ENCODE data around the gene CERS1. TPM values are rescaled to one million over a fixed set of nuclear protein-coding genes. Genes with fewer than 3 reads are reported as not detected.

CERS1 gene
- total and polyA plus RNA-seq, 2 donors (not counting 3 experiments of a cell fraction or from before 2014, with no cell fraction given), result 4.0 to 8.5 TPM

DNA sequence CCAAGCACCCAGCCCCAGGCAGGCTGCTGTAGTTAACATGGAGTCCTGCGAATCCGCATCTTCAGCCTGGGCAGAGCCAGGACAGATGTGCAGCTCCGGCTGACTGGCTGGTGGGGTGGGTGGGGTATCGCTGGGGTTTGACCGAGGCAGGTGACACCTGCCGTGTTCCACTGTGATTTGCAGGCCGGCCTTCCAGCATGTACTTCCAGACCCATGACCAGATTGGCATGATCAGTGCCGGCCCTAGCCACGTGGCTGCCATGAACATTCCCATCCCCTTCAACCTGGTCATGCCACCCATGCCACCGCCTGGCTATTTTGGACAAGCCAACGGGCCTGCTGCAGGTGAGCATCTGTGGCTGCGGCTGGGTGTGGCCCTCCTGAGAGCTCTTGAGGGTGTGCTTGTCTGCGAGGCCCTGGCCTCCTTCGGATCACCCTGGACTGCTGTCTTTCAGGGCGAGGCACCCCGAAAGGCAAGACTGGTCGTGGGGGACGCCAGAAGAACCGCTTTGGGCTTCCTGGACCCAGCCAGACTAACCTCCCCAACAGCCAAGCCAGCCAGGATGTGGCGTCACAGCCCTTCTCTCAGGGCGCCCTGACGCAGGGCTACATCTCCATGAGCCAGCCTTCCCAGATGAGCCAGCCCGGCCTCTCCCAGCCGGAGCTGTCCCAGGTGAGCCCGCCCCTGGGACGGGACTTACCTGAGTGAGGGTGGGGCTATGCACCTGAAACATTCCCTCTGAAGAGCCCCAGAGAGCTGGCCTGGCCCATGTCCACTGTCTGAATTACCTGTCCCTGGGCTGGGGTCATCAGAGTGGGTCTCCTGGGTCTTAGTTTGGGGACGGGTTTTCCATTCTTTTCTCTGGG lies 30.6 kb downstream of the CERS1 start:
- no peaks in the 10 kb centered on the region for H3K9me3 ChIP-seq (replicated peaks; ENCODE audit: control insufficient read depth, insufficient read depth, low read length)
- FAIRE-seq, result no peak
- H3K9ac ChIP-seq (replicated peaks; ENCODE audit: extremely low read depth, insufficient read depth, low read length), result no peak overlapping the region
- H3K4me3 ChIP-seq (replicated peaks in 1 of 3; ENCODE audit: insufficient read depth in 1 of 3, low read depth in 1 of 3, low read length in 3 of 3), result no peak overlapping the region
- peaks cover 4 to 7% of the 10 kb centered on the region in 2 experiments for H3K27me3 ChIP-seq (ENCODE audit: control insufficient read depth in 2 of 2, insufficient read depth in 2 of 2, low read length in 2 of 2)
- intact Hi-C loops (cut with micrococcal nuclease), result loop anchor here (5.0 to 10.0 kb wide), 2 partner anchors 49 to 122 kb away; partner anchors contain the start of genes COPE and DDX49
- no TSS peak for BruUV-seq (replicated peaks)
- POLR2A ChIA-PET, result no interaction called here
- peaks cover 1% of the 10 kb centered on the region for H3K4me1 ChIP-seq (ENCODE audit: control insufficient read depth, extremely low read depth, insufficient read depth, low read length)
- CTCF ChIA-PET, result interaction anchor here (1.4 to 4.9 kb wide), 4 partner anchors 11 to 414 kb away, joined by 4 to 32 read pairs (median 6); no protein-coding TSS in a partner anchor
- dilution Hi-C loops (cut with MboI; ENCODE audit: extremely low pct_ligation_motif_present, low sequenced_read_pairs), result no loop called here
- no peak overlapping the region for H3K27ac ChIP-seq (ENCODE audit: insufficient read depth, low read depth, low read length)
- no peak for DNase-seq (ENCODE audit: low read depth, low spot score)
- no peak overlapping the region for H2AFZ ChIP-seq (ENCODE audit: low read depth, low read length)
- no peak overlapping the region for H3K4me2 ChIP-seq (ENCODE audit: insufficient read depth, low read length)
- H4K20me1 ChIP-seq (replicated peaks; ENCODE audit: control insufficient read depth, extremely low read depth, insufficient read depth, low read length), result no peaks in the 10 kb centered on the region
- H3K36me3 ChIP-seq (ENCODE audit: control insufficient read depth in 2 of 2, extremely low read depth in 1 of 2, insufficient read depth in 2 of 2, low read length in 2 of 2), result peaks cover 24 to 47% of the 10 kb centered on the region in 2 experiments
- TF ChIP-seq POLR2AphosphoS5 (IDR thresholded peaks at IDR 0.05; ENCODE audit: insufficient read depth, low read depth, low read length), result no peak
- H3K79me2 ChIP-seq (ENCODE audit: control insufficient read depth, insufficient read depth, low read length), result no peaks in the 10 kb centered on the region
- H3K9me1 ChIP-seq (replicated peaks; ENCODE audit: control insufficient read depth, extremely low read depth, insufficient read depth, low read length), result no peaks in the 10 kb centered on the region

DNA sequence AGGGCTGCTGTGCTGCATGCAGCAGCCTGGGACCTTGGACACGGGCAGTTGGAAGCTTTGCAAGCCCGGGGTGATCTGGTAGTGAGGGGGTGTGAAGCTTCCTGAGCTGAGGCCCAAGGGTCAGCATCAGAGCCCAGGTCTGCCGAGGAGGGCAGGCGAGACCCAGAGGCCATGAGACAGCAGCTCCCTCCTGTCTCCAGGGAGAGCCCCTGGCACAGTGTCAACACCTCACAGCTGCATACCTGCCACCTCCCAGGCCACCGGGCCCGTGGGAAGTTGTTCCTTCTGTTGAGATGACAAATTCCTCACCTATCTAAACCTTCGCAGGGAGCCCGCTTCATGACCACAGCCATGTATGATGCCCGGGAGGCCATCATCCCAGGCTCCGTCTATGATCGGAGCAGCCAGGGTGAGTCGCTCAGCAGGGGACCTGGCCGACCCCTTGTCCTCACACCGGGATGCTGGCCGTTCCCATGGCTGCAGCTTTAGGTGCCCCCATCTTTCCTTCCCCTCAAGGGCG lies 32.1 kb downstream of the CERS1 start:
- POLR2A ChIA-PET, result interaction anchor here (0.6 kb wide), 1 partner anchor 306 kb away, joined by 3 read pairs; the partner anchor contains the start of gene KXD1
- H3K27me3 ChIP-seq (ENCODE audit: control insufficient read depth in 2 of 2, insufficient read depth in 2 of 2, low read length in 2 of 2), result no peaks in the 10 kb centered on the region
- no peak for DNase-seq (ENCODE audit: low read depth, low spot score)
- H3K79me2 ChIP-seq (ENCODE audit: control insufficient read depth, insufficient read depth, low read length), result no peaks in the 10 kb centered on the region
- no peaks in the 10 kb centered on the region for H3K9me1 ChIP-seq (replicated peaks; ENCODE audit: control insufficient read depth, extremely low read depth, insufficient read depth, low read length)
- no peak overlapping the region for H3K27ac ChIP-seq (ENCODE audit: insufficient read depth, low read depth, low read length)
- H3K4me2 ChIP-seq (ENCODE audit: insufficient read depth, low read length), result no peak overlapping the region
- no peak overlapping the region for H3K9ac ChIP-seq (replicated peaks; ENCODE audit: extremely low read depth, insufficient read depth, low read length)
- FAIRE-seq, result no peak
- H3K4me3 ChIP-seq (replicated peaks in 1 of 3; ENCODE audit: insufficient read depth in 1 of 3, low read depth in 1 of 3, low read length in 3 of 3), result no peak overlapping the region
- H3K4me1 ChIP-seq (ENCODE audit: control insufficient read depth, extremely low read depth, insufficient read depth, low read length), result peaks cover 11% of the 10 kb centered on the region
- H4K20me1 ChIP-seq (replicated peaks; ENCODE audit: control insufficient read depth, extremely low read depth, insufficient read depth, low read length), result no peaks in the 10 kb centered on the region
- dilution Hi-C loops (cut with MboI; ENCODE audit: extremely low pct_ligation_motif_present, low sequenced_read_pairs), result no loop called here
- peaks cover 24 to 51% of the 10 kb centered on the region in 2 experiments for H3K36me3 ChIP-seq (ENCODE audit: control insufficient read depth in 2 of 2, extremely low read depth in 1 of 2, insufficient read depth in 2 of 2, low read length in 2 of 2)
- H2AFZ ChIP-seq (ENCODE audit: low read depth, low read length), result no peak overlapping the region
- BruUV-seq (replicated peaks), result no TSS peak
- no peaks in the 10 kb centered on the region for H3K9me3 ChIP-seq (replicated peaks; ENCODE audit: control insufficient read depth, insufficient read depth, low read length)
- CTCF ChIA-PET, result interaction anchor here (1.1 to 4.9 kb wide), 2 partner anchors 15 to 270 kb away, joined by 5 to 32 read pairs; no protein-coding TSS in a partner anchor
- TF ChIP-seq MYC (IDR thresholded peaks at IDR 0.05; ENCODE audit: low read depth, low read length) (no peak), POLR2AphosphoS5 (IDR thresholded peaks at IDR 0.05; ENCODE audit: insufficient read depth, low read depth, low read length) (no peak), JUN (IDR thresholded peaks at IDR 0.05; ENCODE audit: borderline replicate concordance, insufficient read depth, insufficient read length, low read depth) (no peak), FOS (IDR thresholded peaks at IDR 0.05; ENCODE audit: borderline replicate concordance, insufficient read depth, low read length) (no peak), MAX (IDR thresholded peaks at IDR 0.05; ENCODE audit: insufficient read depth, insufficient read length) (no peak), GATA2 (IDR thresholded peaks at IDR 0.05; ENCODE audit: insufficient read depth, insufficient read length, low read depth, low read length) (no peak), CTCF (IDR thresholded peaks at IDR 0.05; ENCODE audit: extremely low read depth in 1 of 2, insufficient read depth in 1 of 2, low read depth in 1 of 2, low read length in 2 of 2) (no peak), POLR2A (IDR thresholded peaks at IDR 0.05; ENCODE audit: low read depth, low read length) (no peak), EZH2 (IDR thresholded peaks at IDR 0.05; ENCODE audit: borderline replicate concordance, low read depth, low read length, severe bottlenecking) (no peak)
- intact Hi-C loops (cut with micrococcal nuclease), result loop anchor here (10.0 kb wide), 1 partner anchor 51 kb away; the partner anchor contains the start of genes COPE and DDX49

All from endothelial cell of umbilical vein (primary cell).